RWPE1 (cell line): ENCODE results near the gene NLRP1.
A peak's percentile ranks its signal among the peaks of the same experiment; 100 is the strongest.
"Not testable (repeated sequence)": the region's sequence is repeated elsewhere in the genome, so short reads cannot be mapped to it uniquely, and the experiment has no call there.

ENCODE experiments used
- CTCF ChIA-PET: fragments of 350-600 bp; sonication (Branson Sonifier 250); formaldehyde crosslinking; extraction: SDS; loops from one replicate; lab custom pipeline; 2021; lab: Yijun Ruan, JAX
- POLR2A ChIA-PET: fragments of 400-600 bp; formaldehyde crosslinking; extraction: SDS; loops from one replicate; lab custom pipeline; 2020; ENCODE audit warnings: antibody characterized with exemption; ENCODE audit not compliant: low non-redundant PET; lab: Yijun Ruan, JAX
- DNase-seq: peaks from one replicate; pipeline ENCODE4 v3.0.0; 2012; ENCODE audit warnings: low spot score
- H3K27ac ChIP-seq: fragments of 450-650 bp; 2 replicates; pipeline ENCODE4 v1.5.1; 2017
- TF ChIP-seq, protein P1 (sequence below): fragments of 450-650 bp; conservative IDR thresholded peaks from 2 replicates; pipeline ENCODE4 v1.5.1; 2017; ENCODE audit warnings: low read depth, mild to moderate bottlenecking

The NLRP1 gene

DNA sequence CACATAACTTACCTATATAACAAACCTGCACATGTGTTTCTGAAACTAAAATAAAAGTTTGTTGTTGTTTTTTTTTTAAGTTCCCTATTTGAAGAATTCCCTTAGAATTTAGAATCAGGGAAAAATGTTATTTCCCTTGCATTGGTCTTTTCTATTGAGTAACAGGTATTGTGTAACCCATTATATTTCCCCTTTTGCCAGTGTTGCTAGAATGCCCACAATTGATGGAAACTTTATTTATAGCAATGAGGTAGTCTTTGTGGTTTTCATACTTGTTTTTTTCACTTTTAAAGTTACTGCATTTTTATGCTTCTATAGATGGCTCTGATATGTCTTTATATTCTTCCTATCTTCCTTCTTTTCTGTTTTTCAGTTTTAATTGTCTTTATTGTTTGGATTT, 3.9 kb downstream of the NLRP1 start:
- ChIA-PET POLR2A (no interaction called here), CTCF (no interaction called here)
- TF ChIP-seq, protein P1, sequence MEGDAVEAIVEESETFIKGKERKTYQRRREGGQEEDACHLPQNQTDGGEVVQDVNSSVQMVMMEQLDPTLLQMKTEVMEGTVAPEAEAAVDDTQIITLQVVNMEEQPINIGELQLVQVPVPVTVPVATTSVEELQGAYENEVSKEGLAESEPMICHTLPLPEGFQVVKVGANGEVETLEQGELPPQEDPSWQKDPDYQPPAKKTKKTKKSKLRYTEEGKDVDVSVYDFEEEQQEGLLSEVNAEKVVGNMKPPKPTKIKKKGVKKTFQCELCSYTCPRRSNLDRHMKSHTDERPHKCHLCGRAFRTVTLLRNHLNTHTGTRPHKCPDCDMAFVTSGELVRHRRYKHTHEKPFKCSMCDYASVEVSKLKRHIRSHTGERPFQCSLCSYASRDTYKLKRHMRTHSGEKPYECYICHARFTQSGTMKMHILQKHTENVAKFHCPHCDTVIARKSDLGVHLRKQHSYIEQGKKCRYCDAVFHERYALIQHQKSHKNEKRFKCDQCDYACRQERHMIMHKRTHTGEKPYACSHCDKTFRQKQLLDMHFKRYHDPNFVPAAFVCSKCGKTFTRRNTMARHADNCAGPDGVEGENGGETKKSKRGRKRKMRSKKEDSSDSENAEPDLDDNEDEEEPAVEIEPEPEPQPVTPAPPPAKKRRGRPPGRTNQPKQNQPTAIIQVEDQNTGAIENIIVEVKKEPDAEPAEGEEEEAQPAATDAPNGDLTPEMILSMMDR: no peak
- DNase-seq: no peak
- H3K27ac ChIP-seq: no peak overlapping the region

DNA sequence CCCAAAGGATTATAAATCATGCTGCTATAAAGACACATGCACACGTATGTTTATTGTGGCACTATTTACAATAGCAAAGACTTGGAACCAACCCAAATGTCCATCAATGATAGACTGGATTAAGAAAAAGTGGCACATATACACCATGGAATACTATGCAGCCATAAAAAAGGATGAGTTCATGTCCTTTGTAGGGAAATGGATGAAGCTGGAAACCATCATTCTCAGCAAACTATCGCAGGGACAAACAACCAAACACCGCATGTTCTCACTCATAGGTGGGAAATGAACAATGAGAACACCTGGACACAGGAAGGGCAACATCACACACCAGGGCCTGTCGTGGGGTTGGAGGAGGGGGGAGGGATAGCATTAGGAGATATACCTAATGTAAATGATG, 5.5 kb downstream of the NLRP1 start:
- DNase-seq, CTCF ChIA-PET, H3K27ac ChIP-seq, POLR2A ChIA-PET: not testable (repeated sequence)

DNA sequence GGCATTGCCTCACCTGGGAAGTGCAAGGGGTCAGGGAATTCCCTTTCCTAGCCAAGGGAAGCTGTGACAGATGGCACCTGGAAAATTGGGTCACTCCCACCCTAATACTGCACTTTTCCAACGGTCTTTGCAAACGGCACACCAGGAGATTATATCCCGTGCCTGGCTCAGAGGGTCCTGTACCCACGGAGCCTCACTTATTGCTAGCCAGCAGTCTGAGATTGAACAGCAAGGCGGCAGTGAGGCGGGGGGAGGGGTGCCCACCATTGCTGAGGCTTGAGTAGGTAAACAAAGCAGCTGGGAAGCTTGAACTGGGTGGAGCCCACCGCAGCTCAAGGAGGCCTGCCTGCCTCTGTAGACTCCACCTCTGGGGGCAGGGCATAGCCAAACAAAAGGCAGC, 11.3 kb downstream of the NLRP1 start:
- DNase-seq, POLR2A ChIA-PET, CTCF ChIA-PET, H3K27ac ChIP-seq: not testable (repeated sequence)

DNA sequence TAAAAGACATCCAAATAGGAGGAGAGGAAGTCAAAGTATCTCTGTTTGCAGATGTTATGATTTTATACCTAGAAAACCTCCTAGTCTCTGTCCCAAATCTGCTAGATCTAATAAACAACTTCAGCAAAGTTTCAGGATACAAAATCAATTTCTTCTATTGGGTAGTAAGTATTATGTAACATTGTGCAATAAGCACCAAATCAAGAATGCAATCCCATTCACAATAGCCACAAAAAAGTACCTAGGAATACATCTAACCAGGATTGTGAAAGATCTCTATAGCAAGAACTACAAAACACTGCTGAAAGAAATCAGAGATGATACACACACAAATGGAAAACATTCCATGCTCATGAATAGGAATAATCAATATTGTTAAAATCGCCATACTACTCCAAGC, 13.0 kb downstream of the NLRP1 start:
- ChIA-PET CTCF (no interaction called here), POLR2A (no interaction called here)
- TF ChIP-seq, protein P1: no peak

DNA sequence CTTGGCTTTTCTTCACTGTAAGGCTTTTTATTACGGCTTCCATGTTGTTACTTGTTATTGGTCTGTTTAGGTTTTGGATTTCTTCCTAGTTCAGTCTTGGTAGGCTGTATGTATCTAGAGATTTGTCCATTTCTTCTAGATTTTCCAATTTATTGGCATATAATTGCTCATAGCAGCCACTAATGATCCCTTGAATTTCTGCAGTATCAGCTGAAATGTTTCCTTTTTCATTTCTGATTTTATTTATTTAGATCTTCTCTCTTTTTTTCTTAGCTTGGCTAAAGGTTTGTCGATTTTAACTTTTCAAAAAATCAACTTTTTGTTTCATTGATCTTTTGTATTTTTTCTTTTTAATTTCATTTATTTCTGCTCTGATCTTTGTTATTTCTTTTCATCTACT, 18.5 kb downstream of the NLRP1 start:
- TF ChIP-seq, protein P1: no peak
- ChIA-PET CTCF (no interaction called here), POLR2A (no interaction called here)
- H3K27ac ChIP-seq: no peak overlapping the region
- no peak for DNase-seq

More for the DNA sequence above, 13.0 kb downstream of the NLRP1 start:
- no peak for DNase-seq
- no peak overlapping the region for H3K27ac ChIP-seq

DNA sequence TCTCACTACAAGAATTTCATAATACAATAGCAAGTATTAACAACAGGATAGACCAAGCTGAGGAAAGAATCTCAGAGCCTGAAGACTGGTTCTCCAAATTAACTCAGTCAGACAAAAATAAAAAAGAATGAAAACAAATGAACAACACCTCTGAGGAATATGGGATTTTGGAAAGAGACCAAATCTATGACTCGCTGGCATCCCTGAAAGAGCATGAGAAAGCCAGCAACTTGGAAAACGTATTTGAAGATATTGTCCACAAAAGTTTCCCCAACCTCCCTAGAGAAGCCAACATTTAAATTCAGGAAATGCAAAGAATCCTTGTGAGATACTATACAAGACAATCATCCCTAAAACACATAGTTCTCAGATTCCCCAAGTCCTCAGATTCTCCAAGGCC, 20.9 kb downstream of the NLRP1 start:
- DNase-seq: no peak
- POLR2A ChIA-PET: no interaction called here
- no peak overlapping the region for H3K27ac ChIP-seq
- CTCF ChIA-PET: no interaction called here
- TF ChIP-seq, protein P1: no peak

DNA sequence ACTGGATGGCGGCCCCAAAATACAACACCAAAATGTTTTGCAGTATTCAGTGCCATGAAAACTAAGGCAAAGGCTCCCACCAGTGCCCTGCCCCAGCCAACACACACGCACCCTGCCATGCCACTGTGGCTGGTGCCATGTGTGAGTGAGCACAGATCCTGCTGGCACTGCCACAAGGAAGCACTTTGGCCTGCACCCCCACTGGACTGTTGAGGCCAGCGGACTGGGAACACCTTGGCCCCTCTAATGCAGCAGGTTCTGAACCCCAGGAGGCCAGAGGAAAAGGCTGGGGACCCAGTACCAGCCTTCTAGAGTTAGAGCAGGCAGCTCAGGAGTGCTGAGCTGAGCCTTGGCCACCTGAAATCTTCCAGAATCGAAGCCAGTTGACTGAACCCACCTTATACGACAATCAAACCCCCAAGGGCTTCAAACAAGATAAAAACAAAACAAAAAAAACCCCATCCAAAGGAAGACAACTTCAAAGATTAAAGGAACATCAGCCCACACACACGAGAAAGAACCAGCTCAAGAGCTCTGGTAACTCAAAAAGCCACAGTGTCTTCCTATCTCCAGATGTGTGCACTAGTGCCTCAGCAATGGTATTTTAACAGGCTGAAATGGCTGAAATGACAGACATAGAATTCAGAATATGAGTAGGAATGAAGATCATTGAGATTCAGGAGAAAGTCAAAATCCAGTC, 21.5 kb downstream of the NLRP1 start:
- DNase-seq: no peak
- ChIA-PET POLR2A (no interaction called here), CTCF (interaction anchor here (0.6 kb wide), 1 partner anchor 105 kb away, joined by 3 read pairs; no protein-coding TSS in a partner anchor)
- TF ChIP-seq, protein P1: no peak
- H3K27ac ChIP-seq: peak overlapping the region; percentile 38
